Kidney (tissue), 14 donors: Measurements from ENCODE around the gene DDX18. TPM values are rescaled to one million over a fixed set of nuclear protein-coding genes. Genes with fewer than 3 reads are reported as not detected.

ENCODE experiments used
- DNase-seq, 5 donors: peaks; one replicate each; pipeline ENCODE4 v3.0.0-alpha.2; 2013 to 2020
- FAIRE-seq: peaks from 2 replicates; lab custom pipeline; 2012; peaks lifted over from hg19 to GRCh38; lab: Jason Lieb, UNC
- H3K27ac ChIP-seq, 2 donors: one replicate each; pipeline ENCODE4 v1.7.0; 2013; ENCODE audit warnings: low read depth in 2 of 2, low read length in 2 of 2, inconsistent platforms in 1 of 2
- H3K27me3 ChIP-seq: one replicate; pipeline ENCODE4 v1.7.1; 2013; ENCODE audit warnings: low read length, inconsistent platforms; ENCODE audit not compliant: control insufficient read depth, insufficient read depth
- H3K36me3 ChIP-seq, 3 donors: one replicate each; pipeline versions ENCODE4 v1.7.0 to v1.7.1; 2013; ENCODE audit warnings: low read length in 3 of 3, control low read depth in 1 of 3, inconsistent platforms in 1 of 3; ENCODE audit not compliant: insufficient read depth in 3 of 3, control insufficient read depth in 2 of 3
- H3K4me1 ChIP-seq, 3 donors: one replicate each; pipeline versions ENCODE4 v1.7.0 to v1.7.1; 2013; ENCODE audit warnings: low read length in 3 of 3, inconsistent platforms in 1 of 3, low read depth in 1 of 3; ENCODE audit not compliant: control insufficient read depth in 2 of 3, insufficient read depth in 2 of 3
- H3K4me3 ChIP-seq, 3 donors: one replicate each; pipeline versions ENCODE4 v1.7.0 to v1.8.1; 2013; ENCODE audit warnings: low read length in 3 of 3, control low read depth in 1 of 3, inconsistent platforms in 1 of 3
- H3K9ac ChIP-seq, 3 donors: one replicate each; pipeline versions ENCODE4 v1.7.0 to v1.7.1; 2013; ENCODE audit warnings: low read length in 3 of 3, control low read depth in 1 of 3, inconsistent platforms in 1 of 3
- H3K9me3 ChIP-seq, 3 donors: one replicate each; pipeline versions ENCODE4 v1.7.0 to v1.7.1; 2013; ENCODE audit warnings: low read length in 3 of 3, control low read depth in 1 of 3, inconsistent platforms in 1 of 3; ENCODE audit not compliant: control insufficient read depth in 2 of 3, insufficient read depth in 1 of 3
- intact Hi-C: fragments of 100-400 bp; cut with DNase I; formaldehyde crosslinking; loops from one replicate; pipeline ENCODE4 v1.11.1; 2022
- polyA plus RNA-seq: library from polyadenylated mRNA; stranded (reverse); fragments of 350-450 nt; fragmentation: Illumina TruSeq; extraction: RNeasy Lipid Tissue Mini Kit (QIAGEN cat#74804); gene quantifications from one replicate; pipeline ENCODE4 v1.2.3, GENCODE V29; 2014; ENCODE audit warnings: low read depth, low replicate concordance; ENCODE audit not compliant: insufficient read depth
- total RNA-seq: library from RNA; stranded (reverse); fragmentation: NEBNext Ultra II Directional; extraction: Animal tissue kit (Norgen Biotek cat#: 25700); gene quantifications from one replicate; pipeline ENCODE4 v1.2.1, GENCODE V29; 2021
- TF ChIP-seq, protein P1 (sequence below): IDR thresholded peaks from 3 replicates; pipeline ENCODE4 v1.5.1; 2012; ENCODE audit warnings: mild to moderate bottlenecking, moderate library complexity, borderline replicate concordance; ENCODE audit not compliant: insufficient read depth; ENCODE audit errors: extremely low read depth
- donor health status: control.
- donor health status: control.
- donor health status: control.
- donor health status: control.
- donor health status: control.
- donor health status: DM: yes; HTN: yes; CAD: no.
- donor health status: Normal renal cell carcinoma (clear cell type).

The DDX18 gene
- total and polyA plus RNA-seq, 2 donors from 2014 or later: 18.1 to 53.8 TPM

- Histone ChIP-seq H3K27ac (no peak overlapping the region), H3K4me3 (peak overlapping the region; percentile 62 to 71 (median 66)), H3K9ac (peak overlapping the region in 2 of 3 donors; percentile 38 to 49), H3K27me3 (no peaks in the 10 kb centered on the region), H3K36me3 (peaks cover 0 to 5% (median 5%) of the 10 kb centered on the region in 3 donors), H3K4me1 (peaks cover 0 to 4% (median 0%) of the 10 kb centered on the region in 3 donors), H3K9me3 (no peaks in the 10 kb centered on the region)
- DNase-seq: peak; percentile 81 to 95 (median 88)
- FAIRE-seq: no peak
- intact Hi-C loops: loop anchor here (10.0 kb wide), 1 partner anchor 159 kb away; no protein-coding TSS in a partner anchor
- TF ChIP-seq, protein P1, sequence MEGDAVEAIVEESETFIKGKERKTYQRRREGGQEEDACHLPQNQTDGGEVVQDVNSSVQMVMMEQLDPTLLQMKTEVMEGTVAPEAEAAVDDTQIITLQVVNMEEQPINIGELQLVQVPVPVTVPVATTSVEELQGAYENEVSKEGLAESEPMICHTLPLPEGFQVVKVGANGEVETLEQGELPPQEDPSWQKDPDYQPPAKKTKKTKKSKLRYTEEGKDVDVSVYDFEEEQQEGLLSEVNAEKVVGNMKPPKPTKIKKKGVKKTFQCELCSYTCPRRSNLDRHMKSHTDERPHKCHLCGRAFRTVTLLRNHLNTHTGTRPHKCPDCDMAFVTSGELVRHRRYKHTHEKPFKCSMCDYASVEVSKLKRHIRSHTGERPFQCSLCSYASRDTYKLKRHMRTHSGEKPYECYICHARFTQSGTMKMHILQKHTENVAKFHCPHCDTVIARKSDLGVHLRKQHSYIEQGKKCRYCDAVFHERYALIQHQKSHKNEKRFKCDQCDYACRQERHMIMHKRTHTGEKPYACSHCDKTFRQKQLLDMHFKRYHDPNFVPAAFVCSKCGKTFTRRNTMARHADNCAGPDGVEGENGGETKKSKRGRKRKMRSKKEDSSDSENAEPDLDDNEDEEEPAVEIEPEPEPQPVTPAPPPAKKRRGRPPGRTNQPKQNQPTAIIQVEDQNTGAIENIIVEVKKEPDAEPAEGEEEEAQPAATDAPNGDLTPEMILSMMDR: peak; percentile 63
These were observed 21.7 kb downstream of the DDX18 start for GRCh38 chr2:117835990-117836760.

DNA sequence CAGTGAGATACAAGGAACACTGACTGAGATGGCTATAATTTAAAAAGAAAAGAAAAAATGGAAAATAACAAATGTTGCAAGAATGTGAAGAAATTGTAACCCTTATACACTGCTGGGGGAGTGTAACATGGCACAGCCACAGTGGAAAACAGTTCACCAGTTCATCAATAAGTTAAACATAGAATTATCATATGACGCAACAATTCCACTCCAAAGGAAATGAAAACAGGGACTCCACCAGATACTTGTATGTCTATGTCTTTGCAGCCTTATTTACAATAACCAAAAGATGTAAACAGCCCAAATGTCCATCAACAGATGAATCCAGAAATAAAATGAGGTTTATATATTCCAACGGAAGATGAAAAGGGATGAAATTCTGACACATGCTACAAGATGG, 30.8 kb downstream of the DDX18 start:
- TF ChIP-seq, protein P1: no peak
- DNase-seq: no peak
- Histone ChIP-seq H3K4me3 (no peak overlapping the region), H3K4me1 (no peaks in the 10 kb centered on the region), H3K27ac (no peak overlapping the region), H3K27me3 (no peaks in the 10 kb centered on the region), H3K9me3 (no peaks in the 10 kb centered on the region), H3K36me3 (no peaks in the 10 kb centered on the region), H3K9ac (no peak overlapping the region)
- FAIRE-seq: no peak
- intact Hi-C loops: no loop called here

DNA sequence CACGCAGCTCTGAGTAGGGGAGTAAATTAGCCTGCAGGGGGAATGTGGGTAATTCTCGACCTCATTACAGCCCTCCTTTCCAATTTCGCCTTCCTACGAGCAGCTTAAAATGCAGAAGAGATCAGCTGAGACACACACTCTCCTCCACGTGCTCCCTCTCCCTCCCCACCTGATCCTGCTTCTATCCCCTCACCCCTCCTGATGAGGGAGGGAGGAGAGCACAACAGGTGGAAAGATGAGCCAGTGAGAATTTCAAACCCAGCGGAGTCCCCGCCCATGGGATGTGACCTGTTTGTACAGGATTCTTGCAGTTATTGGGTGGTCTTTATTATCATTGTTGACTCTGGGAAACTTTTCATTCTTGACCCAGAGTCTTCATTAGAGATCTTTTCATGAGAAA, 35.5 kb downstream of the DDX18 start:
- H3K4me1 ChIP-seq: no peaks in the 10 kb centered on the region
- H3K27me3 ChIP-seq: no peaks in the 10 kb centered on the region
- no peak overlapping the region for H3K27ac ChIP-seq
- TF ChIP-seq, protein P1: no peak
- intact Hi-C loops: no loop called here
- no peak overlapping the region for H3K9ac ChIP-seq
- H3K36me3 ChIP-seq: no peaks in the 10 kb centered on the region
- no peaks in the 10 kb centered on the region for H3K9me3 ChIP-seq
- no peak overlapping the region for H3K4me3 ChIP-seq
- DNase-seq (peak in 2 of 5 donors; percentile 7 to 20), FAIRE-seq (no peak)
